Measurements from ENCODE around the gene C15orf39.
"Not testable (repeated sequence)": the region's sequence is repeated elsewhere in the genome, so short reads cannot be mapped to it uniquely, and the experiment has no call there.

The C15orf39 gene

GRCh38 chr15:75258620-75259343, 57.1 kb downstream of the C15orf39 start:
- not testable (repeated sequence) for DNase-seq (ENCODE audit: low read depth in 2 of 3, low spot score in 2 of 3)

GRCh38 chr15:75259873-75260272, 58.2 kb downstream of the C15orf39 start:
- not testable (repeated sequence) for DNase-seq (ENCODE audit: low read depth in 2 of 3, low spot score in 2 of 3)

Measured in activated CD8-positive, alpha-beta memory T cell treated with anti-CD3 and anti-CD28 coated beads for 48 hours (primary cell).